ENCODE measurements around the gene PBX3. TPM values are rescaled to one million over a fixed set of nuclear protein-coding genes. Genes with fewer than 3 reads are reported as not detected.

PBX3 gene
- total and polyA plus RNA-seq, 10 donors = 7.2 to 58.4 (median 34.1) TPM

- no peak overlapping the region for H3K27ac ChIP-seq
- no peaks in the 10 kb centered on the region for H3K9me3 ChIP-seq
- no peaks in the 10 kb centered on the region for H3K36me3 ChIP-seq
- intact Hi-C loops (cut with DNase I; ENCODE audit: low total_unique reads) = loop anchor here (10.0 kb wide), 1 partner anchor 46 kb away; no protein-coding TSS in a partner anchor
- H3K4me3 ChIP-seq = no peak overlapping the region
- no peaks in the 10 kb centered on the region for H3K27me3 ChIP-seq (replicated peaks in 1 of 7)
- TF ChIP-seq POLR2AphosphoS5 (IDR thresholded peaks at IDR 0.05) (no peak), CTCF (IDR thresholded peaks at IDR 0.05 in 8 of 11, conservative IDR thresholded peaks at IDR 0.05 in 3 of 11) (no peak), POLR2A (IDR thresholded peaks at IDR 0.05) (no peak)
- 91 to 95% (median 94%) methylated on average over 3 of the region's 3 CpGs for WGBS, 5 donors
- no peaks in the 10 kb centered on the region for H3K4me1 ChIP-seq
- DNase-seq = no peak
Measured at GRCh38 chr9:125811002-125811401, 63.8 kb downstream of the PBX3 start.

GRCh38 chr9:125812403-125812802 is 65.2 kb downstream of the PBX3 start:
- no peak overlapping the region for H3K27ac ChIP-seq
- no peaks in the 10 kb centered on the region for H3K27me3 ChIP-seq (replicated peaks in 1 of 7)
- H3K9me3 ChIP-seq = no peaks in the 10 kb centered on the region
- TF ChIP-seq POLR2A (IDR thresholded peaks at IDR 0.05) (no peak), CTCF (IDR thresholded peaks at IDR 0.05 in 8 of 11, conservative IDR thresholded peaks at IDR 0.05 in 3 of 11) (no peak), POLR2AphosphoS5 (IDR thresholded peaks at IDR 0.05) (no peak)
- H3K4me3 ChIP-seq = no peak overlapping the region
- intact Hi-C loops (cut with DNase I; ENCODE audit: low total_unique reads) = loop anchor here (10.0 kb wide), 1 partner anchor 48 kb away; no protein-coding TSS in a partner anchor
- H3K36me3 ChIP-seq = no peaks in the 10 kb centered on the region
- no peak for DNase-seq
- no peaks in the 10 kb centered on the region for H3K4me1 ChIP-seq
- WGBS, 5 donors = 78 to 89% (median 85%) methylated on average over 6 of the region's 6 CpGs

GRCh38 chr9:125815568-125815967 is 68.4 kb downstream of the PBX3 start:
- H3K36me3 ChIP-seq = no peaks in the 10 kb centered on the region
- TF ChIP-seq POLR2AphosphoS5 (IDR thresholded peaks at IDR 0.05) = no peak
- no peak for TF ChIP-seq CTCF (IDR thresholded peaks at IDR 0.05 in 8 of 11, conservative IDR thresholded peaks at IDR 0.05 in 3 of 11)
- TF ChIP-seq POLR2A (IDR thresholded peaks at IDR 0.05) = no peak
- H3K27ac ChIP-seq = no peak overlapping the region
- no peak for DNase-seq
- H3K27me3 ChIP-seq (replicated peaks in 1 of 7) = no peaks in the 10 kb centered on the region
- H3K9me3 ChIP-seq = no peaks in the 10 kb centered on the region
- 79 to 95% (median 88%) methylated on average over 1 of the region's 1 CpG for WGBS, 5 donors
- no peak overlapping the region for H3K4me3 ChIP-seq
- H3K4me1 ChIP-seq = peaks cover 7 to 10% (median 9%) of the 10 kb centered on the region in 6 donors
- intact Hi-C loops (cut with DNase I; ENCODE audit: low total_unique reads) = loop anchor here (10.0 kb wide), 1 partner anchor 51 kb away; no protein-coding TSS in a partner anchor

- no peak for TF ChIP-seq POLR2AphosphoS5 (IDR thresholded peaks at IDR 0.05)
- TF ChIP-seq CTCF (IDR thresholded peaks at IDR 0.05 in 8 of 11, conservative IDR thresholded peaks at IDR 0.05 in 3 of 11) = no peak
- no peak for TF ChIP-seq POLR2A (IDR thresholded peaks at IDR 0.05)
- no peaks in the 10 kb centered on the region for H3K27me3 ChIP-seq (replicated peaks in 1 of 7)
- 96 to 98% (median 97%) methylated on average over 5 of the region's 5 CpGs for WGBS, 5 donors
- no peaks in the 10 kb centered on the region for H3K9me3 ChIP-seq
- DNase-seq = no peak
- no peaks in the 10 kb centered on the region for H3K36me3 ChIP-seq
- intact Hi-C loops (cut with DNase I; ENCODE audit: low total_unique reads) = loop anchor here (10.0 kb wide), 1 partner anchor 52 kb away; no protein-coding TSS in a partner anchor
- no peak overlapping the region for H3K27ac ChIP-seq
- H3K4me3 ChIP-seq = no peak overlapping the region
- peaks cover 13 to 18% (median 15%) of the 10 kb centered on the region in 6 donors for H3K4me1 ChIP-seq
Measured at GRCh38 chr9:125816321-125816720, 69.1 kb downstream of the PBX3 start.
